ENCODE results near the gene NECAB2.

The NECAB2 gene

DNA sequence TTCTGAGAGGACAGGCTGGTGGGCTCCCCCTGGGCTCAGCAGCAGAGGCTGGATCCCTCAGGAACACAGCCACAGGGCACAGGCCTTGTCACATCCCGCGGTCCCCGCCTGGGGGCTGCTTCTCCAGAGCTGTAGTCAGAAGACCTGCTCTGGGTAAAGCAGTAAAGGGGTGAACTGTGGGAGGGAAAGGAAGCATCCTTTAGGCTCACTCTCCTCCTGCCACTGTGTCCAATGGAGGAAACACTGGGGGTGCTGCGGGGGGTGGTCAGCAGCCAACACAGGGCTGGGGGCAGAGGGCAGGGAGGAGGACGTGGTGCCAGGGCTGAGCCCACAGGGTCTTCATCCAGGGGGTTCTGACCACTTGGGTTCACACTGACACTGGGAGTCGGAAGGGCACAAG is 79.6 kb downstream of the NECAB2 start:
- Histone ChIP-seq H3K9ac (ENCODE audit: low read depth, low read length) (no peak overlapping the region), H3K9me3 (ENCODE audit: control insufficient read depth, insufficient read depth, low read length) (no peaks in the 10 kb centered on the region), H3K36me3 (ENCODE audit: control insufficient read depth, insufficient read depth, low read length) (peaks cover 4% of the 10 kb centered on the region), H3K4me1 (ENCODE audit: control insufficient read depth, insufficient read depth, low read length) (peaks cover 10% of the 10 kb centered on the region), H3K4me3 (ENCODE audit: low read depth, low read length) (no peak overlapping the region), H3K27me3 (ENCODE audit: control insufficient read depth, insufficient read depth, low read length) (no peaks in the 10 kb centered on the region)

GRCh38 chr16:84048270-84048669 is 80.2 kb downstream of the NECAB2 start:
- Histone ChIP-seq H3K27me3 (ENCODE audit: control insufficient read depth, insufficient read depth, low read length) (no peaks in the 10 kb centered on the region), H3K9ac (ENCODE audit: low read depth, low read length) (no peak overlapping the region), H3K9me3 (ENCODE audit: control insufficient read depth, insufficient read depth, low read length) (no peaks in the 10 kb centered on the region), H3K36me3 (ENCODE audit: control insufficient read depth, insufficient read depth, low read length) (peaks cover 7% of the 10 kb centered on the region), H3K4me3 (ENCODE audit: low read depth, low read length) (no peak overlapping the region), H3K4me1 (ENCODE audit: control insufficient read depth, insufficient read depth, low read length) (peaks cover 8% of the 10 kb centered on the region)

DNA sequence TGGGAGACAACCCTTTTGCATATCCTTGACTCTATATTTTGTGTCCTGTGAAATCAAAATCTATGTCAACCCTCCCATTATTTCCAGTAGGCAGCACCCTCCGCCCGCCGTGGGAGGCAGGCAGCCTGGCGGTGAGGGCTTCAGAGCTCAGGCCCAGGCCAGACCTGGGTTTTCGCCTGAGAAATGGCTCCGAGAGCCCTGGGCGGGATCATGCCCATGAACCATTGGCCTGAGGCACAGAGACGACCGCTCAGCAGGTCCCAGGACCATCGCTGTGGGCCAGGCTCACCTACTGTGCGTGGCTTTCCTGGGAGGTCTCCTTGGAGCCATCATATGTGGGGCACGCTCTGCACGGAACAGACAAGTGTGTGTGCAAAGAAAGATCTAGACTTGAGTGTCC is 80.8 kb downstream of the NECAB2 start:
- Histone ChIP-seq H3K4me3 (ENCODE audit: low read depth, low read length) (no peak overlapping the region), H3K9ac (ENCODE audit: low read depth, low read length) (no peak overlapping the region), H3K27me3 (ENCODE audit: control insufficient read depth, insufficient read depth, low read length) (no peaks in the 10 kb centered on the region)

GRCh38 chr16:84049403-84050060 is 81.5 kb downstream of the NECAB2 start:
- Histone ChIP-seq H3K9ac (ENCODE audit: low read depth, low read length) (no peak overlapping the region), H3K9me3 (ENCODE audit: control insufficient read depth, insufficient read depth, low read length) (no peaks in the 10 kb centered on the region), H3K36me3 (ENCODE audit: control insufficient read depth, insufficient read depth, low read length) (peaks cover 14% of the 10 kb centered on the region), H3K27me3 (ENCODE audit: control insufficient read depth, insufficient read depth, low read length) (no peaks in the 10 kb centered on the region), H3K4me3 (ENCODE audit: low read depth, low read length) (no peak overlapping the region), H3K4me1 (ENCODE audit: control insufficient read depth, insufficient read depth, low read length) (no peaks in the 10 kb centered on the region)

More for the DNA sequence above, 80.8 kb downstream of the NECAB2 start:
- H3K36me3 ChIP-seq (ENCODE audit: control insufficient read depth, insufficient read depth, low read length), result peaks cover 10% of the 10 kb centered on the region
- no peaks in the 10 kb centered on the region for H3K9me3 ChIP-seq (ENCODE audit: control insufficient read depth, insufficient read depth, low read length)
- peaks cover 2% of the 10 kb centered on the region for H3K4me1 ChIP-seq (ENCODE audit: control insufficient read depth, insufficient read depth, low read length)

GRCh38 chr16:84050316-84050715 is 82.3 kb downstream of the NECAB2 start:
- Histone ChIP-seq H3K36me3 (ENCODE audit: control insufficient read depth, insufficient read depth, low read length) (peaks cover 15% of the 10 kb centered on the region), H3K9ac (ENCODE audit: low read depth, low read length) (no peak overlapping the region), H3K4me1 (ENCODE audit: control insufficient read depth, insufficient read depth, low read length) (no peaks in the 10 kb centered on the region), H3K4me3 (ENCODE audit: low read depth, low read length) (no peak overlapping the region), H3K27me3 (ENCODE audit: control insufficient read depth, insufficient read depth, low read length) (no peaks in the 10 kb centered on the region), H3K9me3 (ENCODE audit: control insufficient read depth, insufficient read depth, low read length) (no peaks in the 10 kb centered on the region)

DNA sequence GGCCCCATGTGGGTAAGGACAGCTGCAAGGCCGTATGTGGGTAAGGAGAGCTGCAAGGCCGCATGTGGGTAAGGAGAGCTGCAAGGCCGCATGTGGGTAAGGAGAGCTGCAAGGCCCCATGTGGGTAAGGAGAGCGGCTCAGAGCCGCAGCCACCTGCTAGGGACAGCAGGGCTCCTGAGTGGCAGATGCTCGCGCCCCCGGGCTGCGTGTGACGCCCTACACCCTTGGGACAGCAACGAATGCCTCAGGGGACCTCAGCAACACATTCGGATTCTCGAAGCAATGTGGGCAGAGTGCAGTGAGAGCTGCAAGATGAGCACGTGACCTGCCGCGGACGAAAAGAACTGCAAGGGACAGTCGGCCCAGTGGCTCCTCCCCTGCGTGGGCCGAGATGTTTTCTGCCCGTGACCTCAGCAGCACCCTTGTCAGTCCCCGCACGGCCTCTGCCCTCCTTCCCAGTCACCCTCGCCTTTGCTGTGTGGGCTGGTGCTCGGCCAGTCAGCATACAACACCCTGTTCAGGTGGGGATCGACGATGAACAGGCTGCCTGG is 84.1 kb downstream of the NECAB2 start:
- peaks cover 22% of the 10 kb centered on the region for H3K36me3 ChIP-seq (ENCODE audit: control insufficient read depth, insufficient read depth, low read length)
- no peak overlapping the region for H3K4me3 ChIP-seq (ENCODE audit: low read depth, low read length)
- H3K9me3 ChIP-seq (ENCODE audit: control insufficient read depth, insufficient read depth, low read length), result no peaks in the 10 kb centered on the region
- H3K4me1 ChIP-seq (ENCODE audit: control insufficient read depth, insufficient read depth, low read length), result no peaks in the 10 kb centered on the region
- H3K27me3 ChIP-seq (ENCODE audit: control insufficient read depth, insufficient read depth, low read length), result no peaks in the 10 kb centered on the region
- no peak overlapping the region for H3K9ac ChIP-seq (ENCODE audit: low read depth, low read length)
